ENCODE data around the gene ATXN1L. TPM values are rescaled to one million over a fixed set of nuclear protein-coding genes. Genes with fewer than 3 reads are reported as not detected.
"Not testable (repeated sequence)": the region's sequence is repeated elsewhere in the genome, so short reads cannot be mapped to it uniquely, and the experiment has no call there.

ATXN1L gene
- polyA plus RNA-seq (ENCODE audit: insufficient read depth in 1 of 5, insufficient read length in 5 of 5, low replicate concordance in 1 of 5) = 10 to 100 TPM; 25.2 to 31.8 (median 29.0) TPM
- long read RNA-seq, donor 1, full-length matches to known transcripts = 9 of 9 reads
- long read RNA-seq, donor 1, partial matches to known transcripts = 0 of 9 reads
- long read RNA-seq, donor 1, other reads (novel, unspliced or antisense) = 0 of 9 reads
- long read RNA-seq, donor 2, full-length matches to known transcripts = 4 of 4 reads
- long read RNA-seq, donor 2, partial matches to known transcripts = 0 of 4 reads
- long read RNA-seq, donor 2, other reads (novel, unspliced or antisense) = 0 of 4 reads
- long read RNA-seq, donor 3, full-length matches to known transcripts = 8 of 8 reads
- long read RNA-seq, donor 3, partial matches to known transcripts = 0 of 8 reads
- long read RNA-seq, donor 3, other reads (novel, unspliced or antisense) = 0 of 8 reads
- long read RNA-seq, donor 4, full-length matches to known transcripts = 10 of 10 reads
- long read RNA-seq, donor 4, partial matches to known transcripts = 0 of 10 reads
- long read RNA-seq, donor 4, other reads (novel, unspliced or antisense) = 0 of 10 reads
- long read RNA-seq, donor 5, full-length matches to known transcripts = 17 of 17 reads
- long read RNA-seq, donor 5, partial matches to known transcripts = 0 of 17 reads
- long read RNA-seq, donor 5, other reads (novel, unspliced or antisense) = 0 of 17 reads
- long read RNA-seq, donor 6, full-length matches to known transcripts = 16 of 79 reads
- long read RNA-seq, donor 6, partial matches to known transcripts = 63 of 79 reads
- long read RNA-seq, donor 6, other reads (novel, unspliced or antisense) = 0 of 79 reads
- long read RNA-seq, donor 7, full-length matches to known transcripts = 9 of 9 reads
- long read RNA-seq, donor 7, partial matches to known transcripts = 0 of 9 reads
- long read RNA-seq, donor 7, other reads (novel, unspliced or antisense) = 0 of 9 reads
- long read RNA-seq, donor 8, full-length matches to known transcripts = 3 of 3 reads
- long read RNA-seq, donor 8, partial matches to known transcripts = 0 of 3 reads
- long read RNA-seq, donor 8, other reads (novel, unspliced or antisense) = 0 of 3 reads

DNA sequence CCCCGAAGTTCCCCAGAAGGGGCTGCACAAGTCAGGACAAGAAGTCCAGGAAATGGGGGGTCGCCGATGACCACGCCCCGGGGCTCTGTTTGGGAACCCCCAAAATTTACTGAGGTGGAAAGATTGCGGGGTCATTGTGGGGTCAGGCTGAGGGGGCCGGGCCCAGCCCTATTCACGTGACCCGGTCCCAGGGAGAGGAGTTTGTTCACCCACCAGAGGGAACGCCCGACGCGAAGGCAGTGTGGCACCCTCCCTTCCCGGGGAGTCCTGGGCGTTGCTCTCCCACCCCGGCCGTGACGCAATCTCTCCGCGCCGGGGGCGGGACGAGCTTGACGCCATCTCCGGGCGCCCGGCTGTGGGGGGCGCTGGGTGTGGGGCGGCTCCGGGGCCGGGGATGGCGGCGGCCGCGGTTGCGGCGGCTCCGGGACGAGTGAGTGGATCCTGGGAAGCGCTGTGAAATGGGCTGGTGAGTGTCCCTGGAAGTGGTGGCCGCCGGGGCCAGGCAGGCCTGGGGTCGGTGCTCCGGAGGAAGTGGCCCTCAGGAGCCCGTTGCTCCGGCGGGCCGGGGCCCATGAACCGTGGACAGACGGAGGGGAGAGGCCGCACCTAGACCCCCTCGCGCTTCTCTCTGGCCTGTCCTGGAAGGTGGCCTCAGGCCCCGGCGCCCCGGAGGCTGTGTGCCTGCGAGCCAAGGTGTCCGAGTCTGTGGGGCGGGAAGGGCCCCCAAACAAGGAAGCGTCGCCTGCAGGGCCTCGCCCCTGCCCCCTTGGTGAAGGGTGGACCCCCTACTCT lies at the start of gene ATXN1L:
TSS of gene ATXN1L (plus strand) at position 338 of the 792 bp plus-strand sequence. CDS start 3,765 bp downstream, outside the sequence.
- DNase-seq = peak; percentile 88 to 92

- DNase-seq = no peak
These were observed 49.2 kb upstream of the ATXN1L start for GRCh38 chr16:71796501-71797097.

- no peak for DNase-seq
These were observed 42.5 kb upstream of the ATXN1L start for GRCh38 chr16:71803305-71803690.

GRCh38 chr16:71807905-71808592 lies 37.7 kb upstream of the ATXN1L start:
- DNase-seq = peak; percentile 23 to 28

DNA sequence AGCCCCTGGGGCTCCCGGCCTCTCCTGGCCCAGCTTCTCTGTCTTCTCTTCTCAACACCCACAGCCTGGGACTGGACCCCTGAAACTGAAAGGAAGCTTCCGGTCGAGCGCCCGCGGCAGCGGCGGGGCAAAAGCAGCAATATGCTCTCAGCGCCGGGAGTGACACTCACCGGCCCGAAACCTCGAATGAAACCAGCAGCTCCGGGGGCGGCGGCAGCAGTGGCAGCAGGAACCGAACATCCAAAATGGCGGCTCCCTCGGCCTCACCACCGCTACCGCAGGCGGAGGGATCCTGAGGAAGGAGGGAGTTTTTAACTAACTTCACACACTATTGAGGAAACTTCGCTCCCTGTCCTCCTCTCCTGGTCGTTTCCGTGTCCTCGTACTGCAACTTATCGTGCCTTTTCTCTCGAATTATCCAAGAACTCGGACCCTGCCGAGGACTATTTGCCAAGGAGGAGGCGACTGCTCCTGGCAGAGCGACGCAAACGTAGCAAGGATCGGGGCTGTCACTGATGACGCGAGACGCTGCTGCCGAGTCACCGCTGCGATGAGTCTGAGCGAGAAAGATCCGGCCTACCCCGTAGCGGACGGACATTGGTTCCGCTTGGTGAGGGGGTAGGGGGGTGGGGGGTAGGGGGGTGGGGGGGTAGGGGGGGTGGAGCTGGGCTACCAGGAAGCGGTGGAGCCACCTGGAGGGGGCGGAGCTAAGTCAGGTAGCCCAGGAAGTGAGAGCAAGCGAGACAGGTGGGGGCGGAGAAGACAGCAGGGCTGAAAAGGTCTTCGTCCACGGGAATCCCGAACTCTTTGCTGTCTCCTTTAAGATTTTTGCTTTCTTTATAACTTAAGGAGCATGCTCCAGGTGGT lies 37.0 kb upstream of the ATXN1L start, which contains the start of gene AP1G1:
TSS of gene AP1G1 (minus strand) at position 242 of the 867 bp plus-strand sequence. CDS start 19,355 bp downstream, outside the sequence.
- DNase-seq = peak; percentile 98

DNA sequence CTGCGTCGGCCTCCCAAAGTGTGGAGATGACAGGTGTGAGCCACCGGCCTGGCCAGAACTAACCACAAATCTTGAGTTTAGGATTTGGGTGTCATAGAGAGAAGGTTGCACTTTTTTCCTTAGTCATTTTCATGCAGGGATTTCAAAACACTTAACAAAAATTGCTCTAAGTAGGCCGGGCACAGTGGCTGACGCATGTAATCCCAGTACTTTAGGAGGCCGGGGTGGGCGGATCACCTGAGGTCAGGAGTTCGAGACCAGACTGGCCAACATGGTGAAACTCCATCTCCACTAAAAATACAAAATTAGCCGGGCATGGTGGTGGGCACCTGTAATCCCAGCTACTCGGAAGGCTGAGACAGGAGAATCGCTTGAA lies 35.6 kb upstream of the ATXN1L start:
- not testable (repeated sequence) for DNase-seq

GRCh38 chr16:71811261-71811803 lies 34.4 kb upstream of the ATXN1L start:
- DNase-seq = no peak

GRCh38 chr16:71817155-71817500 lies 28.6 kb upstream of the ATXN1L start:
- not testable (repeated sequence) for DNase-seq

DNA sequence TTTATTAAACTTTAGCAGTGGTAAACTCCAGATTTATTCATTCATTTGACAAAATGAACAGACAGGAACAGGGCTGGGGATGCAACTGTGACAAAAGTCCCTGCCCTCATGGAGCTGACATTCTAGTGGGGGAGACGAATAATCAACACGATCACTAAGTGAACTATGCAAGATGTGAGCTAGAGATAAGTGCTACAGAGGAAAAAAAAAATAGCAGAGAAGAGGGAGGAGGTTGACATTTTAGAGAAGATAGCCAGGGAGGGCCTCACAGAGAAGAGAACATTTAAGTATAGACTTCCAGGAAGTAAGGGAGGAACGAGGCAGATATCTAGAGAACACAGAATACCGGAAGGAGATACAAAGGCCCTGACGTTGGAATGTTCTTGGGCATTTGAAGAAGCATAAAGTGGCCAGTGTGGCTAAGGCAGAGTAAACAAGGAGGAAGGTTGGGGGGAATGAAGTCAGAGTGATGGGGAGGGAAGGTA lies 19.2 kb upstream of the ATXN1L start:
- no peak for DNase-seq

- DNase-seq = no peak
These were observed 15.4 kb upstream of the ATXN1L start for GRCh38 chr16:71830359-71830758.

DNA sequence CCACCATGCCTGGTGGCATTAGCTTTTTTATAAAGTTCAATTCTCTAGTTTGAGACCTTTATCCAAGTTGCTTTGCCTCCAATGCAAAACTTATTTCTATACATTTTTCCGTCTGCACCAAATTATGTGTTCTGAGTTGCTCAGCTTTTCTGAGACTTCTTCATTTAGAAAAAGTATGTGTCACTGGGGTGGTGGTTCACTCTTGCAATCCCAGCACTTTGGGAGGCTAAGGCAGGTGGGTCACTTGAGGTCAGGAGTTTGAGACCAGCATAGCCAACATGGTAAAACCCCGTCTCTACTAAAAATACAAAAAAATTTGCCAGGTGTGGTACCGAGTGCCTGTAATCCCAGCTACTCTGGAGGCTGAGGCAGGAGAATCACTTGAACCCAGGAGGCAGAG lies 14.1 kb upstream of the ATXN1L start:
- DNase-seq = not testable (repeated sequence)

DNA sequence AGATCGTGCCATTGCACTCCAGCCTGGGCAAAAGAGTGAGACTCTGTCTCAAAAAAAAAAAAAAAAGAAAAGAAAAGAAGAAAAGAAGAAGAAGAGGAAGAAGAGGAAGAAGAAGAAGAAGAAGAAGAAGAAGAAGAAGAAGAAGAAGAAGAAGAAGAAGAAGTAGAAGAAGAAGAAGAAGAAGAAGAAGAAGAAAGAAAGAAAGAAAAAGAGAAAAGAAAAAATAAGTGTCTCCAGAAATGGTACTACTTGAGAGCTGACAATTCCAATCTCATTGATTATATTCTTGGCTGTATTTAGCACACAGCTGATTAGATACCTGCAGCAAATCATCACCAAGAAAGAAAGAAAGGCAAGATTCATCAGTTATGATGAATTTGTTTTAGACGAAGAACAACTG lies 13.7 kb upstream of the ATXN1L start:
- not testable (repeated sequence) for DNase-seq

GRCh38 chr16:71834291-71834690 lies 11.5 kb upstream of the ATXN1L start:
- DNase-seq = no peak

DNA sequence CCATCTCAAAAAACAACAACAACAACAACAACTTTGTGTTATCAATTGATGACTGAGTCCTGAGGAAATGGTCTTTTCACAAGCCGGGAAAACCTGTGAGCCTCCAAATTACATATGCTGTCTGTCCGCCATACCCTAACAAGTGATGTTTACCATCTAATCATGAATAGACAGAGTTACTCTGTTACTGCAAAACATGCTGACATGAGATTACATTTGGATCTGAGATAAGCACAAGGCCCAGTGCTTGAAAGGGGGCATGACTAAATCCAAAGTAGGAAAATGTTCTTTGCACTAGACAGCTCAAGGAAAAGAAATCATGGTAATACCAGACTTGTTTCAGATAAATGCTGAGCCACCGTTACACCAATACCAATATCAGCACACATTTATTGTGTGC lies 8.6 kb upstream of the ATXN1L start:
- no peak for DNase-seq

DNA sequence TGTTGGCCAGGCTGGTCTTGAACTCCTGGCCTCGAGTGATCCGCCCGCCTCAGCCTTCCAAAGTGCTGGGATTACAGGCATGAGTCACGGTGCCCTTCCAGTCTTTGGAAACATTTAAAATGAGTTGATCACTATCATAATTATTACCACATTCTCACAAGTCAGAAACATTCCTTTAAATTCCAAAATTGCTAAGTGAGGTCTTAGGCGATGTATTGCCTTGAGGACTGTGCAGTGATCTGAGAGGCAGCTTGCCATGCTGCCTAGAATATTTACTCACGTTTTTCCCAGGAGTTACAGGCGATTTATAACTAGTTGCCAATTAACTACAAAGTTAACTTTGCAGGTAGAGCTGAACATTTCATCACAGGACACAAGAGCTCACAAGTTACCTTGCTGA lies 5.7 kb upstream of the ATXN1L start:
- DNase-seq = no peak

DNA sequence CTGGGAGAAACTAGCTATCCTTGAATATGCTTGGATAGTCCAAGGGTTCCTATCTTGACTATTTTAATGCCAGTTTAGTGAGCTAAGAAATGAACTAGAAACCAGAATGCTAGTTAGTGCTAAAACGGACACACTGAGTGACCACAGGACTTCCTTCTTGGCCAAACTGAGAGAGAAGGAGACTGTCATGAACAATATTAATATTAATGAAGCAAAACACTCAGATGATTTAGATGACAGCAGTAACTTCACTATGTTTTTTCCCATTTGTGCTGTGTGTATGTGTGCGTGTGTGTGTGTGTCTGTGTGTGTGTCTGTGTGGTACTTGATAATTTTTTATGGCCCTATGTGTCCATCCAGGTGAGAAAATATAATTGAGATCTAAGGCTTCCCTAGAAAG lies 2.2 kb upstream of the ATXN1L start:
- DNase-seq = no peak

DNA sequence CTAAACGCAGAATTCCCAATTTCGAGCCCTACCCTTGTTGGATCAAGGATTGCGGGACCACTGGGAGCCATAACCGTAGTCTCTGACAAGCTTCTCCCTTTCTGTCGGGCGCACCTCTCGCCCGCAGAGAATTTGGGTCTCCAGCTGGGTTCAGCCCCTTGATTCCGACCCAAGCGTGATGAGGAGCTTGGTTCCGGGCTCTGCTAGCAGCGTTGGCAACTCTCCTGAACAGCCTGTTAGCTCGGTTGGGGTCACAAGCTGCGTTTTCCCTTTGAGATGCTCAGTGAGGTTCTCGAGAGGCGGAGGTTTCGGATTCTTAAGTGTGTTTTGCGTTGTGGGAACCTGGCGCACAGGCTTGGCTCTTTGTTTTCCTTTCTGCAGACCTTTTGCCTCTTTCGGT lies 655 bp downstream of the ATXN1L start:
- peak in 1 of 2 donors; percentile 14 for DNase-seq

GRCh38 chr16:71847096-71847495 lies 1.3 kb downstream of the ATXN1L start:
- no peak for DNase-seq

GRCh38 chr16:71848622-71849021 lies 2.8 kb downstream of the ATXN1L start:
- no peak for DNase-seq
